GM19455 (cell line): ENCODE data around the gene MSMP.

Experiments
- ATAC-seq: cut with Tn5 transposase; IDR thresholded peaks from one replicate; pipeline ENCODE4 v1.9.1; 2021; ENCODE audit not compliant: unreplicated experiment

The MSMP gene

GRCh38 chr9:35723908-35724307 lies 30.2 kb downstream of the MSMP start:
- ATAC-seq, result no peak

DNA sequence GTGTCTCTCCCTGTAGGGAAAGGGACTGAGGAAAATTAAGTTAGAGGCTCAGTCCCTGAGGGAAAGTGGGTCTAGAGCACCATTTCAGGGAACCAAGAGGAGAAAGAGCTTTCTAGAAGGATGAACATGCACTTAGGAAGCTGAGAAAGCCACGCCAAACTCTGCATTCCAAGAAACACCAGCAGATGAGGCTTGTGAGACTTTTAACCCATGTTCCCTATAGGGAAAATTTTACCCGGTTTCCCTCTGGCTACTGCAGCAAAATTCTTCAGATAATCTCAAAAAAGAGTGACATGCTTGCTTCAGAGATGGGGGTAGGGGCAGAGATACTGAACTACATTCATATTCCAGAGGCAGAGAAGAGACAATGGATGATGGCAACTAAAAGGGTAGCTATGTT lies 30.6 kb downstream of the MSMP start:
- no peak for ATAC-seq

DNA sequence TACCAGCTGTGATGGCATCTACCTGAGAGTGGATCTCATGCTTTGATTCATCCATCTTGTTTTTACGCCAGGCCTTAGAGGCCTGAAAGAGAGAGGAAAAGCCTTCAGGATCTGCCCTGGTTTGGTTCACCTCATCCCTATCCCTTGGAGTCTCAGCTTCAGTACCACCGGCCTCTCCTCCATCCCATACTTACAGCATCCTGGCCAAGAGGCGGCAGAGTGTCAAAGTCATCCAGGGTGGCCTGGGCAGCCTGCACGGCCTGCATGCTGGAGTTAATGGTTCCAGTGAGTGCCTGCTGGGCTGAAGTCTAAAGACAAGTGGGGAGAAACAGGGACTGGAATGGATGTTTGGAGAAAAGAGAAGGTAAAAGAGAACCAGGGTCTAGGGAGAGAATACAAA lies 34.5 kb downstream of the MSMP start:
- ATAC-seq, result no peak

- ATAC-seq, result no peak
Observed at GRCh38 chr9:35718721-35719511, 35.2 kb downstream of the MSMP start.

DNA sequence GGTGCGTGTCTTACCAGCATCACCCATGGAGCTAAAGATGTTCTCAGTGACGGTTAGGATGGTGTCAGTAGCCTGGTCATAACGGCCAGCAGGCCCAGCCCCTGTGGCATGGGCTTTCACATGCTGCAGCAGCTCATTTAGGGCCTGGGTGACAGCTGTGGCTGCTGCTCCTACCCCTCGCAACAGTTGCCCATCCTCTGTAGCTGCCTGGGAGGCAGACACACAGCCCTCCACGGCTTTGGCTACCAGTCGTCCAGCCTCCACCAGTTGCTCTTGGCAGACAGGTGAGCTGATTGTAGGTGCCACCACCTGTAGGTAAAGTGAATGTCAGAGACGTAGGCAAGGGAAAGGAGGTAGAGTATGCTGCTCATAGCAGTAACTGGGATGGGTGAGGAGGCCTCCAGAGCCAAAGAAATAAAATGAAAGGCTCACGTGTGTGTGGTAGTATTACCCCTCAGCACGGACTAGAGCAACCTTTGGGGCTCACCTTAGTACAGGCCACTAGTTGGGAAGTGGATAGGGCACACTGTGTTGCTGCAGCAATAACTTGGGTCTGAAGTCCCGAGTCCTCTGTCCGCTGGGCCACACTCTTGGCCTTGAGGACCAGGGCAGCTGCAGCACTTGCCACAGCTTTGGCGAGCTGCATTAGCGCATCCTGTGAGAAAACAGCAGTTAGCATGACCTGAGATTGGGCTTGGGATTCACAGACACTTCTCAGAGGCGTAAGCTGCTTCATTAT lies 36.8 kb downstream of the MSMP start:
- no peak for ATAC-seq

GRCh38 chr9:35716230-35716629 lies 37.8 kb downstream of the MSMP start:
- ATAC-seq, result no peak

DNA sequence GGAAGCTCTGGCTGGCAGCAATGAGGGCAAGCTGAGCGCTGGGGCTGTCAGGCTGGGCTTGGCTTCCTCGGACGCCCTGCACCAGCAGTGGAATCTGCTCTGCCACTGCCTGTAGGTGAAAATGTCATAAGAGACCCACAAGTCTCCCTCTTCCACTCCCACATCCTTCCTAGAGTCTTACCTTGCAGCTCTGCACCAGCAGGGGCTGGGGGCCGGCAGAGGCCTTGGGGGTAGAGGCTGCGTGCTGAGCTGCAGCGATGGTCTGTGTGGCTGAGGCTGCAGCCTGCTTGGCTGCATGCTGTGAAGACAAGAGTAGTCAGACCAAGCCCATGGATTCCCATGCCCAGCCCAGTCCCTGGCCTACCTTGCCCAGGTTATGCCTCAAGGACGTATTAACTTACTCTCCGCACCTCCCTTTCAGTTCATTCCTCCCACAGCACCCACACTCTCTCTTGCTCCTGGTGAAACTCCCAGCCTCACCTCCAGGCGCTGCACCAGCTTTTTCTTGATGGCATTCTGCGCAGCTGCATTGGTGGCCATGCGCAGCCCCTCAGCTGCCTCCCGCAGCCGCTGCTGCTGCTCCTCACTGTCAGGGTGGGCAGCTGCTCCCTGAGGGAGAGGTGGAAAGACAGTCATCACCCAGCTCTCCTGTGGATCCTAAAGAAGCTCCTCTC lies 39.4 kb downstream of the MSMP start:
- ATAC-seq, result no peak

DNA sequence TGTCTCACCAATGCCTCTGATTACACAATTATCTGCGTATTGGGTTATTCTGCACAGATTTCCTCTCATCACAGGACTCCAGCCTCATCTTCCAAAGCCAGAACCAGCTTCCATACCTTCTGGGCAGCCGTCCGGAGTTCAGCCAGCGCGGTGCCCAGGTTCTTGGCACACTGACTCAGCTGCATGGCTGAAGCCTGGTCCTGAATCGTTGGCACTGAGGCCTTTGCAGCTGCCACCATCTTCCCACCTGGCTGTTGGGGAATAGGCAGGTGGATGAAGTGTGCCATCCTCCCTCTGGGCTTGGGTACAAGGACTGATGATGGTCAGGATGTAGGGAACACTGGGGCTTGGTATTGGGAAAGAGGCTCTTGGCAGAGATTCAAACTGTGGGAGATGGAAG lies 40.0 kb downstream of the MSMP start:
- no peak for ATAC-seq

- no peak for ATAC-seq
Observed at GRCh38 chr9:35713578-35713977, 40.5 kb downstream of the MSMP start.

- no peak for ATAC-seq
Observed at GRCh38 chr9:35712762-35713400, 41.2 kb downstream of the MSMP start.

DNA sequence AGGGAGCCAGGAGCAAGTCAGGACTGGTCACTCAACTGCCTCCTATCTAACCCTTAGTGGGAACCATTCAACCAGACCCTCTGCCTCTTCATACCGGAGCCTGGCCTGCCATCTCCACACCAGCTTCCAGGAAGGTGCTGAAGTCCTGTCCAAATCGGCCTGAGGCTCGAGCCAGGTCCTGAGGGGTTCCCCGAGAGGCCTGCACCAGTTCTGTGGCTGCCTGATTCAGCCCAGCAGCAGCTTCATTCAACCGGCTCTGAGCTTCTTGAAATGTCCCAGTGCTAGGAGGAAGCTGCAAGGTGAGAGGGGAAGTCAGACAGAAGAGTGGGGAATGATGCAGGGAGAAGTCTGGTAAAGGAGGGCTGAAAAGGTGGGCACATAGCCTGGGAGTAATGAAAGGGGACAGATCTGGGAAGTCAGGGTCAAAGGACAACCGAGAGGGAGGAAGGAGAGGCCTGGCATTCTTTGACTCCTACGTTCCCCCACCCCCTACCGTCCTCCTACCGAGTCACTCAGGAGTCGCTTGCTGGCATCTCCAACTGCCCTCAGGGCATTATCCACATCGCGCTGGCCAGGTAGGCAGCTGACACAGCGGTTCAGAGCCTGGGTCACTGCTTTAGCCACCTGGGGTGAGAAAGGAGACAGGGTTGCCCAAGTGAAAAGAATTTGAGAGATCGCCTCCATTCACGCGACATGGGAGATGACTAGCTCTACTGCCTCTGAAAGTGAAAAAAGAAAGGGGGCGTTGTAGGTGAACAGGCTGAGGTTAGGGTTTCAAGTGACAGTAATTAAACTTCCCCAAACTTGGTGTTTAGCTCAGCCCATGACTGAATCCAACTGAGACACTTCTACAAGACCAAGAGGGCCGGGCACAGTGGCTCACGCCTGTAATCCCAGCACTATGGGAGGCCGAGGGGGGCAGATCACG lies 42.3 kb downstream of the MSMP start:
- no peak for ATAC-seq

- no peak for ATAC-seq
Observed at GRCh38 chr9:35710818-35711500, 43.1 kb downstream of the MSMP start.

- no peak for ATAC-seq
Observed at GRCh38 chr9:35708146-35708545, 45.9 kb downstream of the MSMP start.

DNA sequence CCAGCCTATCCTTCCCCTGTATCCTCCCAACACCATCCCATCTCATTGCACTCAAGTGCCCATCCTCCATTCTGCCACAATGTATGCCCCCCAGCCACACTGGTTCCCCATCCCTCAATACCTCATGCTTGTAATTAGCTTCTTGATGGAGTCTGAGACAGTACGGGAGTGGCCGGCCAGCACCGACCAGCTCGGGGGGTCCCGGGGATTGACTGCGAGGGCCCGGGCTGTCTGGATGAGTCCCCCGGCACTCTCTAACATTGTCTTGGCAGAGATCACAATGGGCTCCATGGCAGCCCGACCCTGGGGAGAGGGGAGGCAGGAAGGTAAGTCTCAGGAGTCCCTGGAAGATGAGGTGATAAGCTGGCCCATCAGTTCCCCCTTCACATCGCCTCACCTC lies 47.1 kb downstream of the MSMP start:
- ATAC-seq, result no peak

DNA sequence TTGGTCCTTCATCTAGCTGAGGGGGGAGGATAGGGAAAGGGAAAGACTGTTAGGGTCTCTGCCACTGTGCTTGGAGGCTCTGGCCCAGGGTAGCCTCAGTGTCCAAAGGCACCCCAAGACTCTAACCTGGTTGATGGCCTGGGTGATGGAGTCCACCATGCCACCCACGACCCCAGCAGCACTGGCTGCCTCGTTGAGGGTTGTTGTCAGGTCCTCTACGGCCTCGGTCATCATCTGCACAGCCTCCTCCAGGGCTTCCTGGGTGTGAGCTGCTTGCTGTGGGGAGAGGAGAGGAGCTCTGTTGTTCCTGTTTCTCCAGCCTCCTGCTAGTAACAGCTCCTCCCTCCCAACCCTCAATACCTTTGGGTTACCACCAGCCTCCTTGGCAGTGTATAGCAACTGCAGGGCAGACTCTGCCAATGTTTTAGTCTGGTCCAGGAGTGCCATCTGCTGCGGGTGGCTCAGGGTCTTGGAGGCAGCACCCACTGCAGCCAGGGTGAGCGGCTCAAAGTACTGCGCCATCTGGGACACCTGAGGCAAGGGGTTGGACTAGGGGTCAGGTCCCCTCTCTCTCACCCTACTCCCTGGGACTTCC lies 48.1 kb downstream of the MSMP start:
- ATAC-seq, result no peak

GRCh38 chr9:35705372-35705771 lies 48.7 kb downstream of the MSMP start:
- ATAC-seq, result no peak

DNA sequence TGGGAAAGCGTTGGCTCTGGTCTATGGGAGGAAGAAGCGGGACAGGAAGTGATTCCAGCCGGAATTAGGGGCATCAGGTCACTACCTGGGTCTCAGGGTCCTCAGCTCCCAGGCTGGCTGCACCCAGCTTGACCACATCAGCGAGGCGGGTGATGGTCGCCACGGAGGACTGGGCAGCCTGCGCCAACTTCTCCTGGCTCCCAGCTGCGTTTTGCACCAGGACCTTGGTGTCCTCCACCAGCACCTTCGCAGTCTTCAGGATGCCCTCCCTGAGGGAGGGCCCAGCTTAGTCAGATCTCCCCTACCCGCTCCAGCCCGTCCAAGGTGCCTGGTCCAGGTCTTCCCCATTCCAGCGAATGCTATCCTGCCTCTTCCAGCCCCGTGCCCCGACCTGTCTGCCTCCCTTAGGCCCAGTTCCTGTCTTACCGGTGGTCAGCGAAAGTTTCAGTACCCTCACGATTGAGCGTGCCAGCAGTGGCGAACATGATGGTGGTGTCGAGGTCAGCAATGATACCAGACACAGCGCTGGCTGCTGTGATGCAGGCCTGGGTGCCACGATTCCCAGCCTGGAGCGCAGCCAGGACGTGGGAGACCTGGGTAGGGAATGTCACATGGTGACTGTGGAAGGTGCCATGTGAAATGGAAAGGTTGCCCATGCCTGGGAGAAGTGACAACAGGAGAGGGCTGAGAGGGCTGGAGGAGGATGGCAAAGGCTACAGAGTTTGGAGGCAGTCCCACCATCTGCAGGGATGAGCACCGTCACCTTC lies 50.0 kb downstream of the MSMP start:
- no peak for ATAC-seq
